ENCODE results near the gene SUZ12. TPM values are rescaled to one million over a fixed set of nuclear protein-coding genes. Genes with fewer than 3 reads are reported as not detected.
A peak's percentile ranks its signal among the peaks of the same experiment; 100 is the strongest.

Gene SUZ12
- total RNA-seq, 1 experiment from 2014 or later, result 30.4 TPM

- Mint-ChIP-seq H3K36me3 (ENCODE audit: insufficient read depth, unreplicated experiment) (peaks cover 5% of the 10 kb centered on the region), H3K27me3 (ENCODE audit: insufficient read depth, unreplicated experiment) (no peaks in the 10 kb centered on the region)
- intact Hi-C loops (cut with micrococcal nuclease), result loop anchor here (2.0 kb wide), 1 partner anchor 132 kb away; no protein-coding TSS in a partner anchor
Observed at GRCh38 chr17:32006957-32007462, 70.2 kb downstream of the SUZ12 start, which contains the start of gene LRRC37B. LRRC37B (plus strand) TSS chr17:32007383; CDS start chr17:32021393, 14,010 bp downstream.

GRCh38 chr17:32007463-32008298, 70.9 kb downstream of the SUZ12 start:
- peak; percentile 26 for DNase-seq (ENCODE audit: unreplicated experiment)
- intact Hi-C loops (cut with micrococcal nuclease), result loop anchor here (2.0 kb wide), 1 partner anchor 131 kb away; no protein-coding TSS in a partner anchor
- no TSS peak for BruUV-seq (replicated peaks)
- H3K27ac Mint-ChIP-seq (ENCODE audit: low read depth, unreplicated experiment), result peak overlapping the region; percentile 88
- peaks cover 18% of the 10 kb centered on the region for H3K4me1 Mint-ChIP-seq (ENCODE audit: insufficient read depth, unreplicated experiment)
- CTCF ChIA-PET, result interaction anchor here (0.5 to 4.5 kb wide), 15 partner anchors 9 to 1187 kb away, joined by 3 to 46 read pairs (median 3); no protein-coding TSS in a partner anchor
- H3K36me3 Mint-ChIP-seq (ENCODE audit: insufficient read depth, unreplicated experiment), result peaks cover 5% of the 10 kb centered on the region
- POLR2A ChIA-PET, result interaction anchor here (0.9 to 3.3 kb wide), 10 partner anchors 9 to 134 kb away, joined by 3 to 40 read pairs (median 5); partner anchors contain the start of genes RHOT1, SUZ12 and UTP6
- no peak for TF ChIP-seq CTCF (IDR thresholded peaks at IDR 0.05; ENCODE audit: unreplicated experiment)
- H3K27me3 Mint-ChIP-seq (ENCODE audit: insufficient read depth, unreplicated experiment), result no peaks in the 10 kb centered on the region
- no peaks in the 10 kb centered on the region for H3K9me3 Mint-ChIP-seq (ENCODE audit: unreplicated experiment)
- H3K4me3 Mint-ChIP-seq (ENCODE audit: unreplicated experiment), result peak overlapping the region; percentile 88

More at GRCh38 chr17:32006957-32007462, 70.2 kb downstream of the SUZ12 start, which contains the start of gene LRRC37B:
- no TSS peak for BruUV-seq (replicated peaks)
- Mint-ChIP-seq H3K4me1 (ENCODE audit: insufficient read depth, unreplicated experiment) (peaks cover 18% of the 10 kb centered on the region), H3K4me3 (ENCODE audit: unreplicated experiment) (peak within 1 kb of the TSS; percentile 88), H3K9me3 (ENCODE audit: unreplicated experiment) (no peaks in the 10 kb centered on the region), H3K27ac (ENCODE audit: low read depth, unreplicated experiment) (peak within 1 kb of the TSS; percentile 88)
- ChIA-PET CTCF (interaction anchor here (0.6 to 4.5 kb wide), 15 partner anchors 8 to 572 kb away, joined by 3 to 46 read pairs (median 3); no protein-coding TSS in a partner anchor), POLR2A (interaction anchor here (0.6 to 3.3 kb wide), 8 partner anchors 8 to 135 kb away, joined by 3 to 40 read pairs (median 6); partner anchors contain the start of genes RHOT1 and SUZ12)
- DNase-seq (ENCODE audit: unreplicated experiment), result peak; percentile 81
- TF ChIP-seq CTCF (IDR thresholded peaks at IDR 0.05; ENCODE audit: unreplicated experiment), result peak; percentile 96

- no peaks in the 10 kb centered on the region for H3K9me3 Mint-ChIP-seq (ENCODE audit: unreplicated experiment)
- no TSS peak for BruUV-seq (replicated peaks)
- peak overlapping the region; percentile 88 for H3K4me3 Mint-ChIP-seq (ENCODE audit: unreplicated experiment)
- H3K36me3 Mint-ChIP-seq (ENCODE audit: insufficient read depth, unreplicated experiment), result peaks cover 5% of the 10 kb centered on the region
- no peak for TF ChIP-seq CTCF (IDR thresholded peaks at IDR 0.05; ENCODE audit: unreplicated experiment)
- DNase-seq (ENCODE audit: unreplicated experiment), result no peak
- intact Hi-C loops (cut with micrococcal nuclease), result no loop called here
- H3K27ac Mint-ChIP-seq (ENCODE audit: low read depth, unreplicated experiment), result no peak overlapping the region
- H3K27me3 Mint-ChIP-seq (ENCODE audit: insufficient read depth, unreplicated experiment), result no peaks in the 10 kb centered on the region
- POLR2A ChIA-PET, result interaction anchor here (0.7 to 3.3 kb wide), 8 partner anchors 10 to 689 kb away, joined by 3 to 40 read pairs (median 4); partner anchors contain the start of gene RHOT1
- CTCF ChIA-PET, result interaction anchor here (4.5 kb wide), 1 partner anchor 130 kb away, joined by 46 read pairs; no protein-coding TSS in a partner anchor
- H3K4me1 Mint-ChIP-seq (ENCODE audit: insufficient read depth, unreplicated experiment), result peaks cover 18% of the 10 kb centered on the region
Observed at GRCh38 chr17:32009262-32009542, 72.4 kb downstream of the SUZ12 start.

- intact Hi-C loops (cut with micrococcal nuclease), result no loop called here
- TF ChIP-seq CTCF (IDR thresholded peaks at IDR 0.05; ENCODE audit: unreplicated experiment), result no peak
- Mint-ChIP-seq H3K4me1 (ENCODE audit: insufficient read depth, unreplicated experiment) (peaks cover 18% of the 10 kb centered on the region), H3K36me3 (ENCODE audit: insufficient read depth, unreplicated experiment) (peaks cover 5% of the 10 kb centered on the region), H3K4me3 (ENCODE audit: unreplicated experiment) (peak overlapping the region; percentile 88), H3K27ac (ENCODE audit: low read depth, unreplicated experiment) (no peak overlapping the region), H3K9me3 (ENCODE audit: unreplicated experiment) (no peaks in the 10 kb centered on the region), H3K27me3 (ENCODE audit: insufficient read depth, unreplicated experiment) (no peaks in the 10 kb centered on the region)
- no peak for DNase-seq (ENCODE audit: unreplicated experiment)
- ChIA-PET CTCF (no interaction called here), POLR2A (no interaction called here)
- BruUV-seq (replicated peaks), result no TSS peak
Observed at GRCh38 chr17:32010114-32010513, 73.3 kb downstream of the SUZ12 start.

All from MCF 10A (cell line).